Right lobe of liver (tissue), 6 donors: ENCODE results near the gene KIF9. TPM values are rescaled to one million over a fixed set of nuclear protein-coding genes. Genes with fewer than 3 reads are reported as not detected.
"Not testable (repeated sequence)": the region's sequence is repeated elsewhere in the genome, so short reads cannot be mapped to it uniquely, and the experiment has no call there.

Experiments
- ATAC-seq, 4 donors: fragments of 200-7000 bp; cut with Tn5 transposase; one replicate each; pipeline ENCODE4 v1.9.1; 2020; ENCODE audit warnings: mild to moderate bottlenecking in 4 of 4, moderate library complexity in 4 of 4
- DNase-seq, 3 donors: peaks; one replicate each; pipeline ENCODE4 v3.0.0-alpha.2; 2020
- H3K27ac ChIP-seq, 3 donors: fragments of 200-600 bp; one replicate each; pipeline ENCODE4 v1.8.0; 2022
- H3K27me3 ChIP-seq, 2 donors: fragments of 200-600 bp; one replicate each; pipeline ENCODE4 v1.8.0; 2022
- H3K36me3 ChIP-seq, 4 donors: fragments of 200-600 bp; sonication (generic) in 1 of 4; one replicate each; pipeline versions ENCODE4 v1.5.1 to v1.8.0; 2017 to 2022; ENCODE audit warnings: control low read depth in 1 of 4
- H3K4me1 ChIP-seq, 4 donors: fragments of 200-600 bp; sonication (generic) in 1 of 4; one replicate each; pipeline versions ENCODE4 v1.5.1 to v1.8.0; 2017 to 2022; ENCODE audit warnings: control low read depth in 1 of 4
- H3K4me3 ChIP-seq, 3 donors: fragments of 200-600 bp; one replicate each; pipeline ENCODE4 v1.8.0; 2022
- H3K9me3 ChIP-seq, 4 donors: fragments of 200-600 bp; sonication (generic) in 1 of 4; one replicate each; pipeline versions ENCODE4 v1.5.1 to v1.8.0; 2017 to 2022; ENCODE audit warnings: control low read depth in 1 of 4
- CTCF ChIP-seq, 4 donors: fragments of 200-600 bp in 3 of 4; fragments of 450-650 bp in 1 of 4; IDR thresholded peaks; one replicate each; pipeline versions ENCODE4 v1.5.1 to v1.8.0; 2016 to 2022; ENCODE audit warnings: antibody characterized with exemption in 4 of 4, mild to moderate bottlenecking in 2 of 4
- POLR2A ChIP-seq: fragments of 450-650 bp; IDR thresholded peaks from one replicate; pipeline ENCODE4 v1.6.1; 2017; ENCODE audit warnings: antibody characterized with exemption, mild to moderate bottlenecking
- WGBS: methylation state at CpG from one replicate; pipeline ENCODE4 v1.1.6; 2018; ENCODE audit warnings: low coverage, low lambda C conversion rate; ENCODE audit not compliant: insufficient coverage; ENCODE audit errors: missing lambda C conversion rate; 5-methylcytosine and 5-hydroxymethylcytosine counted together
- intact Hi-C, 2 donors: fragments of 100-400 bp; cut with DNase I; formaldehyde crosslinking; loops; one replicate each; pipeline versions ENCODE4 v1.11.2 to v1.14.1; 2022
- total RNA-seq, 6 experiments: library from RNA; depleted of rRNA in 2 of 6; stranded (reverse); fragments of >200 nt in 2 of 6; fragmentation: NEBNext Ultra II Directional in 3 of 6; extraction: Animal tissue kit (Norgen Biotek cat#: 25700) in 3 of 6; gene quantifications; one replicate each; pipeline versions ENCODE4 v1.1.0 to v1.2.4, GENCODE V29; 2016 to 2023
- donor health status: DM: no; HTN: yes; CAD: no.
- donor health status: DM: no; HTN: no; CAD: no.
- donor health status: DM: no; HTN: no; CAD: no.
- donor health status: DM: no; HTN: yes; CAD: no.
- donor health status: DM: no; HTN: yes; CAD: no.

The KIF9 gene
- total RNA-seq, 6 experiments from 2014 or later: 2.1 to 4.7 (median 3.2) TPM

- intact Hi-C loops: no loop called here
- 41% methylated on average over 2 of the region's 2 CpGs for WGBS
- no peak for ATAC-seq
These were observed 37.4 kb upstream of the KIF9 start for GRCh38 chr3:47319956-47320355.

GRCh38 chr3:47318916-47319315 is 36.3 kb upstream of the KIF9 start:
- no peak for ATAC-seq
- Histone ChIP-seq H3K27ac (no peak overlapping the region), H3K36me3 (peaks cover 0 to 15% (median 2%) of the 10 kb centered on the region in 4 donors), H3K4me3 (no peak overlapping the region), H3K4me1 (no peaks in the 10 kb centered on the region), H3K9me3 (no peaks in the 10 kb centered on the region), H3K27me3 (no peaks in the 10 kb centered on the region)
- TF ChIP-seq CTCF (IDR thresholded peaks at IDR 0.05) (no peak), POLR2A (no peak)
- no peak for DNase-seq
- intact Hi-C loops: no loop called here
- WGBS: 38% methylated on average over 1 of the region's 1 CpG

More at GRCh38 chr3:47319956-47320355, 37.4 kb upstream of the KIF9 start:
- H3K4me3 ChIP-seq: no peak overlapping the region
- no peak overlapping the region for H3K27ac ChIP-seq
- H3K9me3 ChIP-seq: no peaks in the 10 kb centered on the region
- DNase-seq: no peak
- no peaks in the 10 kb centered on the region for H3K27me3 ChIP-seq
- TF ChIP-seq CTCF (IDR thresholded peaks at IDR 0.05) (no peak), POLR2A (no peak)
- no peaks in the 10 kb centered on the region for H3K4me1 ChIP-seq
- peaks cover 0 to 16% (median 2%) of the 10 kb centered on the region in 4 donors for H3K36me3 ChIP-seq

- intact Hi-C loops, H3K4me1 ChIP-seq, H3K27ac ChIP-seq, H3K36me3 ChIP-seq, H3K27me3 ChIP-seq, H3K9me3 ChIP-seq, DNase-seq, H3K4me3 ChIP-seq: not testable (repeated sequence)
- 67% methylated on average over 1 of the region's 1 CpG for WGBS
- ATAC-seq: peak in 1 of 4 donors; percentile 32
These were observed 33.6 kb upstream of the KIF9 start for GRCh38 chr3:47316151-47316550.

- intact Hi-C loops: no loop called here
- Histone ChIP-seq H3K36me3 (peaks cover 0 to under 1% (median 0%) of the 10 kb centered on the region in 4 donors), H3K9me3 (no peaks in the 10 kb centered on the region), H3K27me3 (no peaks in the 10 kb centered on the region), H3K27ac (no peak overlapping the region), H3K4me1 (no peaks in the 10 kb centered on the region), H3K4me3 (no peak overlapping the region)
- WGBS: 67% methylated on average over 4 of the region's 5 CpGs
- ATAC-seq (peak; percentile 51 to 81 (median 73)), DNase-seq (peak in 2 of 3 donors; percentile 42 to 56)
- TF ChIP-seq CTCF (IDR thresholded peaks at IDR 0.05) (no peak), POLR2A (no peak)
These were observed 32.6 kb upstream of the KIF9 start for GRCh38 chr3:47315069-47315647.

GRCh38 chr3:47314056-47314764 is 31.6 kb upstream of the KIF9 start:
- WGBS: 94% methylated on average over 8 of the region's 8 CpGs
- TF ChIP-seq POLR2A (no peak), CTCF (IDR thresholded peaks at IDR 0.05) (no peak)
- no peaks in the 10 kb centered on the region for H3K36me3 ChIP-seq
- DNase-seq (no peak), ATAC-seq (no peak)
- H3K4me1 ChIP-seq: no peaks in the 10 kb centered on the region
- H3K27ac ChIP-seq: no peak overlapping the region
- intact Hi-C loops: no loop called here
- H3K4me3 ChIP-seq: no peak overlapping the region
- no peaks in the 10 kb centered on the region for H3K27me3 ChIP-seq
- no peaks in the 10 kb centered on the region for H3K9me3 ChIP-seq
